ENCODE data around the gene MROH9. TPM values are rescaled to one million over a fixed set of nuclear protein-coding genes. Genes with fewer than 3 reads are reported as not detected.
"Not testable (repeated sequence)": the region's sequence is repeated elsewhere in the genome, so short reads cannot be mapped to it uniquely, and the experiment has no call there.

The MROH9 gene
- total RNA-seq, 1 donor: under 0.01 TPM

DNA sequence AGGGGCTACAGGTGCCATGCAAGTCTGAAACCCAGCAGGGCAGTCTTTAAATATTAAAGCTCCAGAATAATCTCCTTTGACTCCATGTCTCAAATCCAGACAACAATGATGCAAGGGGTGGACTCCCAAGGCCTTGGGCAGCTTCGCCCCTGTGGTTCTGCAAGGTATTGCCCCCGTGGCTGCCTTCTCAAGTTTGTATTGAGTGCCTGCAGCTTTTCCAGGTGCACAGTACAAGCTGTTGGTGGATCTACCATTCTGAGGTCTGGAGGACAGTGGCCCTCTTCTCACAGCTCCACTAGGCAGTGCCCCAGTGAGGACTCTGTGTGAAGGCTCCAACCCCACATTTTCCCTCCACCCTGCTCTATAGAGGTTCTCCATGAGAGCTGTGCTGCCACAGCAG, 3.7 kb upstream of the MROH9 start:
- DNase-seq (ENCODE audit: low read depth): no peak
- TF ChIP-seq, protein P1, sequence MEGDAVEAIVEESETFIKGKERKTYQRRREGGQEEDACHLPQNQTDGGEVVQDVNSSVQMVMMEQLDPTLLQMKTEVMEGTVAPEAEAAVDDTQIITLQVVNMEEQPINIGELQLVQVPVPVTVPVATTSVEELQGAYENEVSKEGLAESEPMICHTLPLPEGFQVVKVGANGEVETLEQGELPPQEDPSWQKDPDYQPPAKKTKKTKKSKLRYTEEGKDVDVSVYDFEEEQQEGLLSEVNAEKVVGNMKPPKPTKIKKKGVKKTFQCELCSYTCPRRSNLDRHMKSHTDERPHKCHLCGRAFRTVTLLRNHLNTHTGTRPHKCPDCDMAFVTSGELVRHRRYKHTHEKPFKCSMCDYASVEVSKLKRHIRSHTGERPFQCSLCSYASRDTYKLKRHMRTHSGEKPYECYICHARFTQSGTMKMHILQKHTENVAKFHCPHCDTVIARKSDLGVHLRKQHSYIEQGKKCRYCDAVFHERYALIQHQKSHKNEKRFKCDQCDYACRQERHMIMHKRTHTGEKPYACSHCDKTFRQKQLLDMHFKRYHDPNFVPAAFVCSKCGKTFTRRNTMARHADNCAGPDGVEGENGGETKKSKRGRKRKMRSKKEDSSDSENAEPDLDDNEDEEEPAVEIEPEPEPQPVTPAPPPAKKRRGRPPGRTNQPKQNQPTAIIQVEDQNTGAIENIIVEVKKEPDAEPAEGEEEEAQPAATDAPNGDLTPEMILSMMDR (IDR thresholded peaks at IDR 0.05; ENCODE audit: insufficient read depth, low read depth, low read length): peak; percentile 2
- H3K4me3 ChIP-seq (ENCODE audit: low read depth, low read length): no peak overlapping the region

DNA sequence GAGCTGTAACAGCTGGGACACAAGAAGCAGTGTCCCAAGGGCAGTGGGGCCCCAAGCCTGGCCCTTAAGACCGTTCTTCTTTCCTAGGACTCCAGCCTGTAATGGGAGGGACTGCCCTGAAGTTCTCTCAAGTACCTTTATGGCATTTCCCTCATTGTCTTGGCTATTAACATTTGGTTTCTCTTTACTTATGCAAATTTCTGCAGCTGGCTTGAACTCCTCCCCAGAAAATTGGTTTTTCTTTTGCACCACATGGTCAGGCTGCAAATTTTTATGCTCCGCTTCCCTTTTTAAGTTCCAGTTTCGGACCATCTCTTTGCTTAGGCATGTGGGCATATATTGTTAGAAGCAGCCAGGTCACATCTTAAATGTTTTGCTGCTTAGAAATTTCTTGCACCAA, 3.1 kb upstream of the MROH9 start:
- no peak overlapping the region for H3K4me3 ChIP-seq (ENCODE audit: low read depth, low read length)
- DNase-seq (ENCODE audit: low read depth): no peak
- TF ChIP-seq, protein P1 (IDR thresholded peaks at IDR 0.05; ENCODE audit: insufficient read depth, low read depth, low read length): no peak

DNA sequence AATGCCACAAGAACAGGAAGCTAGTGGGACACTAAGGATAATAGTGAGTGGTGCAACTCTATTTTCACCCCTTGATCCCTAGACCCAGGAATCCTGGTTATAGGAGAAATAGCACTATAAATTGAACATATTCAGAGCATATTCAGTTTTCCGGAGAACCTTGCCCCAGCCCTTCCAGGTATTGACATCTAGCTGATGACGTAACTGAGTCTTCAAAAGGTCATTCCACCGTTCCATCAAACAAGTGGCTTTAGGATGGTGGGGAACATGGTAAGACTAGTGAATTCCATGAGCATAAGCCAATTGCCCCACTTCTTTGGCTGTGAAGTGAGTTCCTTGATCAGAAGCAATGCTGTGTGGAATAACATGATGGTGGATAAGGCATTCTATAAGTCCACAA, 2.9 kb downstream of the MROH9 start:
- no peak overlapping the region for H3K4me3 ChIP-seq (ENCODE audit: low read depth, low read length)
- TF ChIP-seq, protein P1 (IDR thresholded peaks at IDR 0.05; ENCODE audit: insufficient read depth, low read depth, low read length): no peak
- DNase-seq (ENCODE audit: low read depth): no peak

DNA sequence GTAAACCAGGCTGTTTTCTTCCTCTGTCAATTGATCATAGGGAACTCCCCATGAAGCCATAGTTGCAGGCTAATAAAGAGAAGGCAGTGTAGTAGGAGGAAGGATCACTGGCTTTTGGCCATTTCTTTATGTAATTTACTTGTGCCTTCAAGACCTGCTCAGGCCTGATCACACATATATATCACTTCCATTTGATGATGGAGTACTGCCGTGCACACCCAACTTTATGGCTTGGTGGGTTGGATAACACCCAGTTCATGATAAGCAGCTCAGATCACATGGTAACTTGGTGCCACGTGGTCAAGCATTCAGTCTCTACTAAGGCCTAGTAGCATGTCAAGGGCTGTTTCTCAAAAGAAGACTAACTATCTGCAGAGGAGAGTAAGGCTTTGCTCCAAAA, 4.1 kb downstream of the MROH9 start:
- TF ChIP-seq, protein P1 (IDR thresholded peaks at IDR 0.05; ENCODE audit: insufficient read depth, low read depth, low read length): no peak
- no peak for DNase-seq (ENCODE audit: low read depth)
- H3K4me3 ChIP-seq (ENCODE audit: low read depth, low read length): no peak overlapping the region

DNA sequence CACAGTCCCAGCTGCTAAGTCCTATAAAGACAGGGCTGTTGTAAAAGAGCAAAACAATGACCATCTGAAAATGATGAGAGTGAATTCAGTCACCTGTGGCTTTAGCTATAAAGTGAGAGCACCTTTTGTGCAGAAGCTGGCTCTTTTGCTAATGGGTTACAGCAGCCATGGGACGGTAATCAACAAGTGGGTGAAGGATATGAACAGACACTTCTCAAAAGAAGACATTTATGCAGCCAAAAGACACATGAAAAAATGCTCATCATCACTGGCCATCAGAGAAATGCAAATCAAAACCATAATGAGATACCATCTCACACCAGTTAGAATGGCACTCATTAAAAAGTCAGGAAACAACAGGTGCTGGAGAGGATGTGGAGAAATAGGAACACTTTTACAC, 16.4 kb downstream of the MROH9 start:
- not testable (repeated sequence) for H3K4me3 ChIP-seq (ENCODE audit: low read depth, low read length); DNase-seq (ENCODE audit: low read depth)

DNA sequence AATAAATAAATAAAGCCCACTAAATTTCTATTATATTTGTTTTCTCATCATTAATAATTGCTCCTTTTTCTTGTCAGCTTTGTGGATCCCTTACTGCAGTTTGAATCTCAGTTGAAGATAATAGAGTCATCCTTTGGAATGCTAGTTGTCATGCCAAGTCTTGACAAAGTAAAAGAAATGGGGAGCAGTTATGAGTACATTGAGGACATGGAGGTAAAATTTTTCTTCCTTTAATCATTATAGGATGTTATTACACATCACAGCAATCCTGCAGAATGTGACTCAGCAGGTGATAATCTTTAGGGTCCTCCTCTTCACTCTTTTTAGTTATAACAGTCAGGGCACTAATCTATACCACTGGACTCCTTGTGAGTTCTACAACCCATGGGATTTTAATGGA, 24.1 kb downstream of the MROH9 start:
- H3K4me3 ChIP-seq (ENCODE audit: low read depth, low read length): no peak overlapping the region
- TF ChIP-seq, protein P1 (IDR thresholded peaks at IDR 0.05; ENCODE audit: insufficient read depth, low read depth, low read length): no peak
- DNase-seq (ENCODE audit: low read depth): no peak

DNA sequence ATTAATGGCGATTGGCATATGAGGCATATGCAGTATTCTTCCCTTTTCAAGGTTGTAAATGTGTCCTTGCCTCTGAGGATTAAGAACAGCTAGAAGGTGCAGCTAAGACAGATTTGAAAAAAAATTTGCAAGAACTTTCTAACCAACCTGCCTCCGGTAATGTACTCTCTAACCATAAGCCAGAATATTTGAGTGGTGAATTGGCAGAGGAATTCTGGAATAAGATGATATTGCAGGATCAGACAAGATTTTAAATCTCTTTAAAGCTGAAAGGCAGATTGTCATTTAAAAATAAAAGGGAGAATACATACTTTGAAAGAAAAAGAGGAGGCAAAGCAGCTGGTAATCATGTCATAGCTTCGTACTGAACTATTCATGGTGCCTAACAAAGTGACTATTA, 29.2 kb downstream of the MROH9 start:
- DNase-seq (ENCODE audit: low read depth): no peak
- TF ChIP-seq, protein P1 (IDR thresholded peaks at IDR 0.05; ENCODE audit: insufficient read depth, low read depth, low read length): no peak
- H3K4me3 ChIP-seq (ENCODE audit: low read depth, low read length): no peak overlapping the region
